RWPE1 (cell line): ENCODE data around the gene FCRL6.

Experiments
- CTCF ChIA-PET: fragments of 350-600 bp; sonication (Branson Sonifier 250); formaldehyde crosslinking; extraction: SDS; loops from one replicate; lab custom pipeline; 2021; lab: Yijun Ruan, JAX
- POLR2A ChIA-PET: fragments of 400-600 bp; formaldehyde crosslinking; extraction: SDS; loops from one replicate; lab custom pipeline; 2020; ENCODE audit warnings: antibody characterized with exemption; ENCODE audit not compliant: low non-redundant PET; lab: Yijun Ruan, JAX
- DNase-seq: peaks from one replicate; pipeline ENCODE4 v3.0.0; 2012; ENCODE audit warnings: low spot score
- H3K27ac ChIP-seq: fragments of 450-650 bp; 2 replicates; pipeline ENCODE4 v1.5.1; 2017
- CTCF ChIP-seq: fragments of 450-650 bp; conservative IDR thresholded peaks from 2 replicates; pipeline ENCODE4 v1.5.1; 2017; ENCODE audit warnings: low read depth, mild to moderate bottlenecking

FCRL6 gene

GRCh38 chr1:159861218-159861617 is 59.1 kb downstream of the FCRL6 start:
- no peak for TF ChIP-seq CTCF
- CTCF ChIA-PET: no interaction called here
- no peak for DNase-seq
- H3K27ac ChIP-seq: no peak overlapping the region
- POLR2A ChIA-PET: no interaction called here

DNA sequence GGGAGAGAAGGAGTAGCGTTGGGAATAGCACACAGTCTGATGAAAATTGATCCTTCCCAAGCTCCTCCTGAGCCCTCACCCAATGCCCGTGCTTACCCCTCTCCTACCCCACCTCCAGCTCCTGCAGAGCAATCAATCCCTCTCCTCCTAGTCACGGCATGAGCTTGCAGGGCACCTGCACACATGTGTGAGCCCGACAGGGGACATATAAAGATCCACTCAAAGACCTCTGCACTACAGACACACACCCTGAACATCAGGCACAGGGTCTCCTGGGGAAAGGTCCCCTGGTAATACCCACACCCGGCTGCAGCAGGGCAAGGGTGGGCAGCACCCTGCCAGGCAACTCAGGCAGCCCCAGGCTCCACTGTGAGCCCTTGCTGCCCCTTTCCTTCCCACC is 59.9 kb downstream of the FCRL6 start:
- ChIA-PET POLR2A (no interaction called here), CTCF (interaction anchor here (0.6 kb wide), 1 partner anchor 18 kb away, joined by 3 read pairs; no protein-coding TSS in a partner anchor)
- no peak overlapping the region for H3K27ac ChIP-seq
- no peak for TF ChIP-seq CTCF
- no peak for DNase-seq

- CTCF ChIA-PET: interaction anchor here (0.6 kb wide), 1 partner anchor 17 kb away, joined by 3 read pairs; no protein-coding TSS in a partner anchor
- no peak within 1 kb of the TSS for H3K27ac ChIP-seq
- no peak for DNase-seq
- POLR2A ChIA-PET: no interaction called here
- no peak for TF ChIP-seq CTCF
Measured at GRCh38 chr1:159862557-159862956, 60.4 kb downstream of the FCRL6 start, which contains the start of gene VSIG8. VSIG8 (minus strand) TSS chr1:159862657; CDS start chr1:159862521, 136 bp downstream.

- no peak for DNase-seq
- POLR2A ChIA-PET: no interaction called here
- CTCF ChIA-PET: interaction anchor here (0.7 kb wide), 1 partner anchor 25 kb away, joined by 3 read pairs; no protein-coding TSS in a partner anchor
- no peak for TF ChIP-seq CTCF
- H3K27ac ChIP-seq: no peak overlapping the region
Measured at GRCh38 chr1:159864262-159864661, 62.1 kb downstream of the FCRL6 start.
